ENCODE results near the gene PRIMA1. TPM values are rescaled to one million over a fixed set of nuclear protein-coding genes. Genes with fewer than 3 reads are reported as not detected.

PRIMA1 gene
- total RNA-seq, 2 donors from 2014 or later, result 2.3 to 3.5 TPM

GRCh38 chr14:93743270-93744060, 44.8 kb downstream of the PRIMA1 start:
- Histone ChIP-seq H3K27ac (no peak overlapping the region), H3K27me3 (replicated peaks; ENCODE audit: insufficient read depth) (no peaks in the 10 kb centered on the region), H3K36me3 (no peaks in the 10 kb centered on the region), H3K4me1 (ENCODE audit: control insufficient read depth in 1 of 2, low read depth in 2 of 2) (no peaks in the 10 kb centered on the region), H3K4me3 (no peak overlapping the region), H3K9me3 (no peaks in the 10 kb centered on the region)
- DNase-seq (ENCODE audit: low spot score), result no peak
- ATAC-seq (ENCODE audit: insufficient number of reproducible peaks, low FRiP score, low read depth), result no peak
- no peak for TF ChIP-seq CTCF (IDR thresholded peaks at IDR 0.05)

GRCh38 chr14:93742761-93743160, 45.5 kb downstream of the PRIMA1 start:
- Histone ChIP-seq H3K9me3 (no peaks in the 10 kb centered on the region), H3K4me1 (ENCODE audit: control insufficient read depth in 1 of 2, low read depth in 2 of 2) (no peaks in the 10 kb centered on the region), H3K27me3 (replicated peaks; ENCODE audit: insufficient read depth) (no peaks in the 10 kb centered on the region), H3K36me3 (no peaks in the 10 kb centered on the region), H3K27ac (no peak overlapping the region), H3K4me3 (no peak overlapping the region)
- DNase-seq (ENCODE audit: low spot score) (no peak), ATAC-seq (ENCODE audit: insufficient number of reproducible peaks, low FRiP score, low read depth) (no peak)
- TF ChIP-seq CTCF (IDR thresholded peaks at IDR 0.05), result no peak

GRCh38 chr14:93741556-93742230, 46.6 kb downstream of the PRIMA1 start:
- no peaks in the 10 kb centered on the region for H3K4me1 ChIP-seq (ENCODE audit: control insufficient read depth in 1 of 2, low read depth in 2 of 2)
- no peak for DNase-seq (ENCODE audit: low spot score)
- no peak overlapping the region for H3K27ac ChIP-seq
- no peaks in the 10 kb centered on the region for H3K27me3 ChIP-seq (replicated peaks; ENCODE audit: insufficient read depth)
- no peak overlapping the region for H3K4me3 ChIP-seq
- H3K9me3 ChIP-seq, result no peaks in the 10 kb centered on the region
- no peak for TF ChIP-seq CTCF (IDR thresholded peaks at IDR 0.05)
- H3K36me3 ChIP-seq, result no peaks in the 10 kb centered on the region
- no peak for ATAC-seq (ENCODE audit: insufficient number of reproducible peaks, low FRiP score, low read depth)

GRCh38 chr14:93737634-93738033, 50.7 kb downstream of the PRIMA1 start:
- no peak for TF ChIP-seq CTCF (IDR thresholded peaks at IDR 0.05)
- H3K4me1 ChIP-seq (ENCODE audit: control insufficient read depth in 1 of 2, low read depth in 2 of 2), result no peaks in the 10 kb centered on the region
- no peak overlapping the region for H3K27ac ChIP-seq
- no peaks in the 10 kb centered on the region for H3K9me3 ChIP-seq
- H3K36me3 ChIP-seq, result no peaks in the 10 kb centered on the region
- H3K4me3 ChIP-seq, result no peak overlapping the region
- no peaks in the 10 kb centered on the region for H3K27me3 ChIP-seq (replicated peaks; ENCODE audit: insufficient read depth)
- DNase-seq (ENCODE audit: low spot score), result no peak
- ATAC-seq (ENCODE audit: insufficient number of reproducible peaks, low FRiP score, low read depth), result no peak

GRCh38 chr14:93736378-93737014, 51.8 kb downstream of the PRIMA1 start:
- no peak for ATAC-seq (ENCODE audit: insufficient number of reproducible peaks, low FRiP score, low read depth)
- no peak for DNase-seq (ENCODE audit: low spot score)

More at GRCh38 chr14:93736378-93737014, 51.8 kb downstream of the PRIMA1 start:
- Histone ChIP-seq H3K36me3 (no peaks in the 10 kb centered on the region), H3K4me3 (no peak overlapping the region), H3K27ac (no peak overlapping the region), H3K4me1 (ENCODE audit: control insufficient read depth in 1 of 2, low read depth in 2 of 2) (no peaks in the 10 kb centered on the region), H3K9me3 (no peaks in the 10 kb centered on the region), H3K27me3 (replicated peaks; ENCODE audit: insufficient read depth) (no peaks in the 10 kb centered on the region)
- peak; percentile 40 for TF ChIP-seq CTCF (IDR thresholded peaks at IDR 0.05)

Data from thoracic aorta (tissue), 2 donors.